ENCODE measurements around the gene IQSEC3.
"Not testable (repeated sequence)": the region's sequence is repeated elsewhere in the genome, so short reads cannot be mapped to it uniquely, and the experiment has no call there.

Gene IQSEC3

GRCh38 chr12:51962-52361, 14.6 kb upstream of the IQSEC3 start:
- intact Hi-C loops (cut with DNase I), result not testable (repeated sequence)
- peak in 2 of 10 donors; percentile 59 to 81 for DNase-seq

- DNase-seq; intact Hi-C loops (cut with DNase I): not testable (repeated sequence)
Observed at GRCh38 chr12:52902-53734, 13.4 kb upstream of the IQSEC3 start.

DNA sequence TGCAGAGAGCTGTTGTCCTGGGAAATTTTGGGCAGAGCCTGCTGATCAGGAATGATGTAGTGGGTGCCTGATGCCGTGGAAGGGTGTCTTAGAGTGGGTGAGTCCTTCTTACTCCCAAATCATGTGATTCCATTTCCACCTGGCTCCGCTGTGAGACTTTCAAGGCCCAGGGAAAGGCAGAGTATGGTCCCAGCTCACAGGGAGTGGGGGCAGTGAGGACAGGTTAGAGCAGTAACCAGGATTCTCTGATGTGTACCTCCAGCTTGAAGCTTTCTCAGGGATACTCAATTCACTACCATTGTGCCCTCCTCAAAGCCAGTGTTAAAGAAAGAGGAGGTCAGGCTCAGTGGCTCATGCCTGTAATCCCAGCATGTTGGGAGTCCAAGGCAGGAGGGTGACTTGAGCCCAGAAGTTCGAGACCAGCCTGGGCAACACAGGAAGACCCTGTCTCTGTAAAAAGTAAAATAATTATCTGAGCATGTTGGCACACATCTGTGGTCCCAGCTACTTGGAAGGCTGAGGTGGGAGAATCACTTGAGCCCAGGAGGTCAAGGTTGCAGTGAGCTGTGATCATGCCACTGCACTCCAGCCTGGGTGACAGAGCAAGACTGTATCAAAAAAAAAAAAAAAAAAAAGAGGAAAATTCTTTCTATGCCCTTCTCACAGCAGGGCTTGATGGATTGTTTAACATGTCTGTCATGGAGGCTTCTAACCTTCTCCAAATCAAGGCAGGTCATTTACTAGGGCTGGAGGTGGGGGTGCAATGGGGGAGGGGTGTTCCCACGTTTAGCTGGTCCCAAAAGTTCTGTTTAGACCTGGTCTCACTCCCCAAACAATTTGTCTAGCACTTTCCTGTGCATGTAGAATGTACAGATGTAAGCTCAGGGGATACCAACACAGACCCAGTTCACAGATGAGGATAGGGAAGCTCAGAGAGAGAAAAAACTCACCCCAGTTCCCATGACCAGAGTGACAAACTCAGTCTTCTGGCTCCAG, 12.5 kb upstream of the IQSEC3 start:
- intact Hi-C loops (cut with DNase I), result no loop called here

GRCh38 chr12:54750-55535, 11.6 kb upstream of the IQSEC3 start:
- intact Hi-C loops (cut with DNase I), result no loop called here
- peak in 1 of 10 donors; percentile 46 for DNase-seq

More for the DNA sequence above, 12.5 kb upstream of the IQSEC3 start:
- peak in 1 of 10 donors; percentile 40 for DNase-seq

DNA sequence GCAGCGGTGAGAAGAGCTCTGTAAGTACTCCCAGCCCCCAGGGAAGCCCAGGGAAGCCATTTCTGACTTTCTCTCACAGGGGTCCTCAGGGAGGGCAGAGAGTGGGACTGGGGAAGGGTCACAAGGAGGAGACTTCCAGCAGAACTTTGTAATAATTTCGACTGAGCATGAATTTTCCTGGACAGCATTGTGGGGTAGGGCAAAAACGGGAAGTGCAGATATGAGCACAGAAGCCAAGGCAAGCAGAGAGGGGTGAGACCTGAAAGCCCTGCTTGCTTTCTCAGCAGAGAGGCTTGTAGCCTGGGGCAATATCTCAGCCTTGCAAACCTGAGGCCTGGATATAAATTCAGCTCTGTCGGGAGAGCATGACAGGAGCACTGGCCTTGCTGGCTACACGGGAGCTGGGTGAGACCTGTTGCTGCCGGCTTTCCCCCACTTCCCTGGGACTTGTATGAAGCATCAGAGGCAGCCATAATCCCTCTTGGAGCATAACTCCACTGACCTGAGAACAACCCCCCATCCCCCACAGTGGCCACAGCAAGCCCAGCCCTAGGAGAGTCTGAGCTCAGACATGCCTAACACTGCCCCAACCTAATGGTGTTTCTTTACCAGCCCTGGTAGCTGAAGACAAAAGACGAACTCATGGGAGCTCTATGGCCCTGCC, 9.8 kb upstream of the IQSEC3 start:
- peak in 1 of 10 donors; percentile 53 for DNase-seq
- intact Hi-C loops (cut with DNase I), result no loop called here

DNA sequence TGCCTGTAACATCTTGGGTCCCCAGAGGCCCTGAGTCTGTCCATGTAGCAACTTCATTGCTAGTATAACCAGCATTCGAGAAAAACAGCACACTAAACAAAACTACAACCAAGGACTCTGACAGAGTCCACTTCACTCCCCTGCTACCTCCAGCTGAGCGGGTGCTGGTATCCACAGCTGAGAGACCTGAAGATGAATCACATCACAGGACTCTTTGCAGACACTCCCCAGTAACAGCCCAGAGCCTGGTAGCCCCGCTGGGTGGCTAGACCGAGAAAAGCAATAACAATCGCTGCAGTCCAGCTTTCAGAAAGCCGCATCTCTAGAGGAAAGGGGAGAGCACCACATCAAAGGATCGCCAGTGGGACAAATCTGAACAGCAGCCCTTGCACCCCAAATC, 9.0 kb upstream of the IQSEC3 start:
- peak in 1 of 10 donors; percentile 66 for DNase-seq
- intact Hi-C loops (cut with DNase I), result no loop called here

- DNase-seq, result no peak
- intact Hi-C loops (cut with DNase I), result no loop called here
Observed at GRCh38 chr12:58832-59231, 7.7 kb upstream of the IQSEC3 start.

DNA sequence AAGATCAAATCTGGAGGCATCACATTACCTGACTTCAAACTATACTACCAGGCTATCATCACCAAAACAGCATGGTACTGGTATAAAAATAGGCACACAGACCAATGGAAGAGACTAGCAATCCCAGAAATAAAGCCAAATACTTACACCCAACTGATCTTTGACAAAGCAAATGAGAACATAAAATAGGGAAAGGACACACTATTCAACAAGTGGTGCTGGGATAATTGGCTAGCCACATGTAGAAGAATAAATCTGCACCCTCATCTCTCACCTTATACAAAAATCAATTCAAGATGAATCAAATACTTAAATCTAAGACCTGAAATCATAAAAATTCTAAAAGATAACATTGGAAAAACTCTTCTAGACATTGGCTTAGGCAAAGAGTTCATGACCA, 4.7 kb upstream of the IQSEC3 start:
- DNase-seq; intact Hi-C loops (cut with DNase I): not testable (repeated sequence)

DNA sequence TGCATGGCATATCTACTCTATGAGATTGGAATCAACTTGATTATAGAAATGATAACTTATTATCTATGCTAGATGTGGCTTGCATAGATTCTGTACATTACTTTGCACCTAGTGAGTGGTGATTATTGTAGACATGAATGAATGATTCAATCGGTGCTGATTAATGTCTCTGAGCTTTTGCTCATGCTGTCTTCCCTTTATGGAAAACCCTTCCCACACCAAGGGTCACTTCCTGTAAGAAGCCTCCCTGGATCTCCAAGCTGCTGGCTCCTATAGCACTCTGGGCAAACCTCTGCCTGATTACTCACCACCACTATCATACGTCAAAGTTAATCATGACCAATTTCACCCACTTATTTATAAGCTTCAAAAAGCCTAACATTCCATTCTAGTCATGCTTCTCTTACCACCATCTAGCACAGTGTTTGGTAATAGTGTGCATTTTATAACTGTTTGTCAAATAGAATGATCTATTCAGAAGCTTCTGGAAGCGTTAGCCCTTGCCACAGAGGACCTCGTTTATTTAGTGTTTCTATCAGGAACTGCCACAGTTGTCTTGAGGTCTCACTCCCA, 990 bp upstream of the IQSEC3 start:
- intact Hi-C loops (cut with DNase I), result not testable (repeated sequence)

DNA sequence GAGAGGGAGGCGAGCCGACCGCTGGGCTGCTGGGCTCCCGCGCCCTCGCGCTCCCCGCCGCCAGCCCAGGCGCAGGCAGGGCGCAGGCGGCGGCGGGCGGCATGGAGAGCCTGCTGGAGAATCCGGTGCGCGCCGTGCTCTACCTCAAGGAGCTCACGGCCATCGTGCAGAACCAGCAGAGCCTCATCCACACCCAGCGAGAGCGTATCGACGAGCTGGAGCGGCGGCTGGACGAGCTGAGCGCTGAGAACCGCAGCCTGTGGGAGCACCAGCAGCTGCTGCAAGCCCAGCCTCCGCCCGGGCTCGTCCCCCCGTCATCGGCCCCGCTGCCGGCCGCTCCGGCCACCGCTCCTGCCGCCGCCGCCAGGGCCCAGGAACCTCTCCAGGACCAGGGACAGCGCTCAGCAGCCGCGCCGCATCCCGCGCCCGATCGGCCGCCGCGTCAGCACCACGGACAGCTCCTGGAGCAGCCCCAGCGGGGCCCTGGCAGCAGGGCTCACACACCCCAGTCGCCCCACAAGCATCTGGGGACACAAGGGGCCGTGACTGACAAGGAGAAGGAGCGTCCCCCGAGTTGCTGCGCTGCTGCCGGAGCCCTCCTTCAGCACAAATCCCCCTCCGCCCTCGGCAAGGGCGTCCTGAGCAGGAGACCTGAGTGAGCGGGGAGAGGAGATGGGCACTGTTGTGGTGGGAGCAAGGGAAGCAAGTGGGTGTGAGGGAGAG, 376 bp downstream of the IQSEC3 start:
- DNase-seq, result peak in 6 of 10 donors; percentile 40 to 94 (median 66)
- intact Hi-C loops (cut with DNase I), result not testable (repeated sequence)

More for the DNA sequence above, 990 bp upstream of the IQSEC3 start:
- not testable (repeated sequence) for DNase-seq

DNA sequence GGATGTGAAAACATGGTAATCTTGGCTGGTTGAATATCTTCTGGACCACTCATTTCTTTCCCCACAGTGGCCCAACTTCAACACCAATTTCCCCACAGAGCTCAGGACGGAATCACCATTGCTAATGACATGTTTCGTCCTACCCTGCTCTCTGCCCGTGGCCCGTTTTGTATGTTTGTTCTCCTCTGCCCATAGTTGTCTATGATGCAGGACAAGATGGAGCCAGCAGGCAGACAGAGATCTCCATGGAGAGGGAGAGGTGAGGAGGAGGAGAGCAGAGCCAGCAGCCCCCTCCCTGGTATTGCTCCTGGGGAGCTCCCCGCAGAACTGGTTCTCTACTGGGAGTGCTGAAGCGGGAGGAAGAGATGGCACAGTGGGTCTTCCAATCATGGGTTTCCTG, 3.1 kb downstream of the IQSEC3 start:
- intact Hi-C loops (cut with DNase I), result not testable (repeated sequence)
- DNase-seq, result peak in 1 of 10 donors; percentile 49

- intact Hi-C loops (cut with DNase I); DNase-seq: not testable (repeated sequence)
Observed at GRCh38 chr12:70541-70940, 4.0 kb downstream of the IQSEC3 start.

DNA sequence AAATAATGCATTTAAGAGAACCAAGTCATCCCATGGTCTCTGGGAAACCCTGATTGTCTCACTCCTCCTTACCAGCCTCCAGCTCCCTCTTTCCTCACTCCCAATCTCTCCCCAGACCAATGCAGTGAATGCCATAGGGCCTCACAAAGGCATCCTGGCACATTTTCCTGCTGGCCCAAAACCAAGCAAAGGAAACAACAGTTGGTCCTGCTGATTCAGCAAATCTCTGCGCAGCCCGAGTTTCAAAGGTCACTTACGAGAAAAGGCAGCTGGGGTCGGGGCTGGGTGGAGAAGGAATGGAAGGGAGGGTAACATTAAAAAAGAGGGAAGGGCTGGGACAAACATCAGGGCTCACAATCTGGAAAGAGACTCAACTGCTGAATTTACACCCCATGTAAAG, 5.5 kb downstream of the IQSEC3 start:
- DNase-seq; intact Hi-C loops (cut with DNase I): not testable (repeated sequence)

DNA sequence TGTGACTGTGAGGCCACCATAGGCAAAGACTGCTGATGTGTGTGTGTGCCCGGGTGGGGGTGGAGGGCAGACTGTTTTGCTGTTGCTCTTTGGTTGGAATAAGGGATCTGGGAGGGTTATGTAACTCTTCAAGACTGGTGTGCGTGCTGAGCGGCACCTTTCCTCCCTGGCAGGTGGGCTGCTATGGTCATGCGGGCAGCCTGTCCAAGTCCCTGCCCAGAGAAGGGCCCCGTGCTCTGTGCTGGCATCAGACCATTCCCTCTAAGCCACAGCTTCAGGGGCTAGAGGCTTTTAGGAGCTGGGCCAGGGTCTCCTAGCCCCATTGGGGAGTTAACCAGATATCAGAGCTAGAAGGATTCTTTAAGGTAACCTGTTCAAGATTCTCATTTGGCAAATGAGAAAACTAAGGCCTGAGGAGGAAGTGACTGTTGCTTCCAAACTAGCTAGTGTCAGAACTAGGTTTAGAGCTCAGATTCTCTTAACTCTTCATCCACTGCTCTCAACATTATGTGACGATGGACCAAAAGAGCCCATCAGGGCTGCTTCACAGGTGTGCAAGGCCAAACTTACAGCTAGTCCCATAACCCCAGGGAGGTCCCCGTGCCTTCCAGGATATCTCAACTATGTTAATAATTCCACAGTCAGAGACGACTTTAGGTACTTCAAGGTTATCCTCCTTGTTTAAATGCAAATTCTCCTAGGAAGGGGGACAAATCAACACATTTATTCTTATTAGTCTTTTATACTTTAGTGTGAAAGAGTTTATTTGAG, 8.0 kb downstream of the IQSEC3 start:
- DNase-seq, result peak in 2 of 10 donors; percentile 49 to 86
- intact Hi-C loops (cut with DNase I), result not testable (repeated sequence)

- DNase-seq, result peak in 2 of 10 donors; percentile 38 to 52
- intact Hi-C loops (cut with DNase I), result not testable (repeated sequence)
Observed at GRCh38 chr12:75541-75940, 9.0 kb downstream of the IQSEC3 start.

DNA sequence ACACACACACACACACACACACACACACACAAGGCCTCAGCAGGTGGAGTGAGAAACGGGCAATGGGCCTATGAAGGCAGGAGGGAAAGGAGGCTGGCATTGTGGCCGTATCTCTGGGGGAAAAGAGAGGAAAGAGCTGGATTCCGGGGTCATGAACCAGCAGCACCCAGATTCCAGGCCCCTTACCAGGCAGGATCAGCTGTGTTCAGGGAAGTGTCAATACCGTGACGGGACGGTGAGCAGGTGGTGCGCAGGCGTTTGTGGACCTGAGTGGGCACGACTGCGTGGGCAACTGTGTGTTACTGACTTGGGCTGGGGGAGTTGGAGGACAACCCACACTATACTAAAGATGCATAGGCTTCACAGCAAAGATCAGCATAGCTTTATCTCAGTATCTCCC, 9.5 kb downstream of the IQSEC3 start:
- intact Hi-C loops (cut with DNase I), result not testable (repeated sequence)
- peak in 1 of 10 donors; percentile 75 for DNase-seq

GRCh38 chr12:76551-76950, 10.0 kb downstream of the IQSEC3 start:
- peak in 1 of 10 donors; percentile 28 for DNase-seq
- intact Hi-C loops (cut with DNase I), result not testable (repeated sequence)
